CD4-positive, alpha-beta memory T cell (primary cell): ENCODE results near the gene RSAD1. TPM values are rescaled to one million over a fixed set of nuclear protein-coding genes. Genes with fewer than 3 reads are reported as not detected.

ENCODE experiments used
- CTCF ChIA-PET: fragments of 350-600 bp; sonication (Branson Sonifier 250); formaldehyde crosslinking; loops from one replicate; lab custom pipeline; 2021; ENCODE audit warnings: inconsistent platforms; ENCODE audit not compliant: partially characterized antibody; lab: Charles Lee
- POLR2A ChIA-PET: fragments of 350-600 bp; sonication (Branson Sonifier 250); formaldehyde crosslinking; loops from one replicate; lab custom pipeline; 2021; ENCODE audit not compliant: partially characterized antibody; lab: Charles Lee
- DNase-seq, 5 donors: peaks; one replicate each; pipeline versions ENCODE4 v3.0.0 to v3.0.0-alpha.2; 2020 to 2022; ENCODE audit warnings: mixed read lengths in 1 of 5
- H3K27ac ChIP-seq: one replicate; pipeline ENCODE4 v1.7.0; 2013; ENCODE audit warnings: low read depth, low read length
- H3K27me3 ChIP-seq: 2 replicates; pipeline ENCODE4 v1.7.0; 2013; ENCODE audit warnings: mild to moderate bottlenecking, low read length, moderate library complexity; ENCODE audit not compliant: insufficient read depth
- H3K36me3 ChIP-seq: 2 replicates; pipeline ENCODE4 v1.7.0; 2013; ENCODE audit warnings: mild to moderate bottlenecking, low read length, moderate library complexity; ENCODE audit not compliant: insufficient read depth
- H3K4me1 ChIP-seq: 2 replicates; pipeline ENCODE4 v1.7.0; 2013; ENCODE audit warnings: mild to moderate bottlenecking, low read length, moderate library complexity; ENCODE audit not compliant: insufficient read depth
- H3K4me3 ChIP-seq, 2 donors: one replicate each; pipeline ENCODE4 v1.7.0; 2013; ENCODE audit warnings: low read length in 2 of 2, mild to moderate bottlenecking in 1 of 2
- H3K9me3 ChIP-seq, 2 donors: one replicate each; pipeline ENCODE4 v1.7.0; 2013; ENCODE audit warnings: low read length in 2 of 2, control low read depth in 1 of 2; ENCODE audit not compliant: control insufficient read depth in 1 of 2
- H3K27ac Mint-ChIP-seq, 7 donors: one replicate each; pipeline ENCODE4 v1.8.0; 2020 to 2021; ENCODE audit warnings: mixed read lengths in 7 of 7, mild to moderate bottlenecking in 6 of 7, inconsistent platforms in 3 of 7, moderate library complexity in 3 of 7
- H3K27me3 Mint-ChIP-seq, 2 donors: one replicate each; pipeline ENCODE4 v1.8.0; 2020 to 2021; ENCODE audit warnings: mixed read lengths in 2 of 2
- H3K36me3 Mint-ChIP-seq, 2 donors: one replicate each; pipeline ENCODE4 v1.8.0; 2020 to 2021; ENCODE audit warnings: mixed read lengths in 2 of 2, inconsistent platforms in 1 of 2, mild to moderate bottlenecking in 1 of 2
- H3K4me1 Mint-ChIP-seq, 4 donors: one replicate each; pipeline ENCODE4 v1.8.0; 2020 to 2021; ENCODE audit warnings: mixed read lengths in 4 of 4, mild to moderate bottlenecking in 1 of 4
- H3K4me3 Mint-ChIP-seq, 8 donors: one replicate each; pipeline ENCODE4 v1.8.0; 2020 to 2021; ENCODE audit warnings: mixed read lengths in 8 of 8, mild to moderate bottlenecking in 7 of 8, moderate library complexity in 6 of 8, inconsistent platforms in 3 of 8
- H3K9me3 Mint-ChIP-seq, 8 donors: one replicate each; pipeline ENCODE4 v1.8.0; 2020 to 2021; ENCODE audit warnings: mixed read lengths in 8 of 8, mild to moderate bottlenecking in 5 of 8, inconsistent platforms in 3 of 8, moderate library complexity in 1 of 8
- intact Hi-C: fragments of 100-400 bp; cut with micrococcal nuclease; formaldehyde crosslinking; loops from one replicate; pipeline ENCODE4 v1.15.1; 2023
- polyA plus RNA-seq, 2 donors: library from polyadenylated mRNA; unstranded; fragments of 300-500 nt; fragmentation: Illumina TruSeq; gene quantifications; one replicate each; pipeline ENCODE4 v1.2.3, GENCODE V29; 2021
- total RNA-seq, 2 experiments: library from RNA; stranded (reverse); gene quantifications; one replicate each; pipeline ENCODE4 v1.2.3, GENCODE V29; 2021

The RSAD1 gene
- total and polyA plus RNA-seq, 4 experiments from 2014 or later: 58.3 to 86.0 (median 77.0) TPM

DNA sequence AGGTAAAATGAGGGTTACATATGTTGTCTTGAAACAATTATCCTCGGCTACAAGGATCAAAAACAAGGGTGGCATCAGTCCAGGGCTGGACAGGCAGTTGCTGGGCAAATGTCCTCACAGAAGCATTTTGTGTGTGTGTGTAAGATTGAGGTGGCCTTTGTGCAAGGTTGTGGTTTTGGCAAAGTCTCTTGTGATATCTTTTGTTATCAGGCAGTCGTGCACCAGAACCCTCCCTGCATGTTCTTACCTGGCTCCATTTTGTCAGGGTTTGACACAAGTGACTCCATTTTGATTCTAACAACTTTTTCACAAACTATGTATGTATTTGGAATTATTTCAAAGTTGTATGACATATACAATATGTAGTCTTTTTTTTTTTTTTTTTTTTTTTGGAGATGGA is 30.0 kb upstream of the RSAD1 start:
- Mint-ChIP-seq H3K36me3 (peaks cover 4 to 5% of the 10 kb centered on the region in 2 donors), H3K4me3 (no peak overlapping the region), H3K27ac (peak overlapping the region in 1 of 7 donors; percentile 53), H3K4me1 (peaks cover 0 to 3% (median 0%) of the 10 kb centered on the region in 4 donors), H3K27me3 (no peaks in the 10 kb centered on the region), H3K9me3 (no peaks in the 10 kb centered on the region)
- Histone ChIP-seq H3K27me3 (no peaks in the 10 kb centered on the region), H3K4me1 (no peaks in the 10 kb centered on the region), H3K9me3 (no peaks in the 10 kb centered on the region), H3K36me3 (no peaks in the 10 kb centered on the region), H3K4me3 (no peak overlapping the region), H3K27ac (no peak overlapping the region)
- CTCF ChIA-PET: no interaction called here
- intact Hi-C loops: no loop called here
- POLR2A ChIA-PET: no interaction called here
- DNase-seq: no peak

GRCh38 chr17:50451943-50452629 is 26.6 kb upstream of the RSAD1 start:
- Histone ChIP-seq H3K9me3 (no peaks in the 10 kb centered on the region), H3K27me3 (no peaks in the 10 kb centered on the region), H3K4me1 (no peaks in the 10 kb centered on the region), H3K36me3 (no peaks in the 10 kb centered on the region), H3K4me3 (no peak overlapping the region), H3K27ac (no peak overlapping the region)
- Mint-ChIP-seq H3K9me3 (no peaks in the 10 kb centered on the region), H3K27me3 (no peaks in the 10 kb centered on the region), H3K4me3 (no peak overlapping the region), H3K36me3 (peaks cover 5 to 8% of the 10 kb centered on the region in 2 donors), H3K4me1 (peaks cover 0 to 3% (median 0%) of the 10 kb centered on the region in 4 donors), H3K27ac (peak overlapping the region in 1 of 7 donors; percentile 25)
- no peak for DNase-seq
- POLR2A ChIA-PET: no interaction called here
- CTCF ChIA-PET: no interaction called here
- intact Hi-C loops: no loop called here

GRCh38 chr17:50452630-50453300 is 25.9 kb upstream of the RSAD1 start:
- ChIA-PET POLR2A (no interaction called here), CTCF (interaction anchor here (1.1 kb wide), 1 partner anchor 55 kb away, joined by 3 read pairs; the partner anchor contains the start of gene LRRC59)
- H3K4me3 Mint-ChIP-seq: no peak overlapping the region
- Histone ChIP-seq H3K27ac (no peak overlapping the region), H3K4me1 (no peaks in the 10 kb centered on the region), H3K36me3 (no peaks in the 10 kb centered on the region), H3K9me3 (no peaks in the 10 kb centered on the region), H3K4me3 (no peak overlapping the region), H3K27me3 (no peaks in the 10 kb centered on the region)
- no peak for DNase-seq
- no peaks in the 10 kb centered on the region for H3K27me3 Mint-ChIP-seq
- intact Hi-C loops: no loop called here
- peaks cover 0 to 3% (median 0%) of the 10 kb centered on the region in 4 donors for H3K4me1 Mint-ChIP-seq
- peaks cover 5 to 8% of the 10 kb centered on the region in 2 donors for H3K36me3 Mint-ChIP-seq
- H3K27ac Mint-ChIP-seq: peak overlapping the region in 1 of 7 donors; percentile 25
- no peaks in the 10 kb centered on the region for H3K9me3 Mint-ChIP-seq

- intact Hi-C loops: no loop called here
- POLR2A ChIA-PET: no interaction called here
- DNase-seq: no peak
Observed at GRCh38 chr17:50453901-50454300, 24.8 kb upstream of the RSAD1 start.

GRCh38 chr17:50457621-50458020 is 21.0 kb upstream of the RSAD1 start:
- no peaks in the 10 kb centered on the region for H3K9me3 Mint-ChIP-seq
- intact Hi-C loops: no loop called here
- no peaks in the 10 kb centered on the region for H3K36me3 ChIP-seq
- ChIA-PET POLR2A (no interaction called here), CTCF (no interaction called here)
- no peak overlapping the region for H3K4me3 ChIP-seq
- no peaks in the 10 kb centered on the region for H3K4me1 ChIP-seq
- H3K27me3 Mint-ChIP-seq: no peaks in the 10 kb centered on the region
- H3K27ac ChIP-seq: no peak overlapping the region
- peaks cover 0 to 5% (median 0%) of the 10 kb centered on the region in 4 donors for H3K4me1 Mint-ChIP-seq
- DNase-seq: no peak
- H3K27ac Mint-ChIP-seq: no peak overlapping the region
- peaks cover 0 to 5% of the 10 kb centered on the region in 2 donors for H3K36me3 Mint-ChIP-seq
- no peak overlapping the region for H3K4me3 Mint-ChIP-seq
- H3K9me3 ChIP-seq: no peaks in the 10 kb centered on the region
- H3K27me3 ChIP-seq: no peaks in the 10 kb centered on the region

More at GRCh38 chr17:50453901-50454300, 24.8 kb upstream of the RSAD1 start:
- Histone ChIP-seq H3K9me3 (no peaks in the 10 kb centered on the region), H3K4me1 (no peaks in the 10 kb centered on the region), H3K27ac (no peak overlapping the region), H3K27me3 (no peaks in the 10 kb centered on the region), H3K36me3 (no peaks in the 10 kb centered on the region), H3K4me3 (no peak overlapping the region)
- H3K9me3 Mint-ChIP-seq: no peaks in the 10 kb centered on the region
- no peaks in the 10 kb centered on the region for H3K27me3 Mint-ChIP-seq
- no peak overlapping the region for H3K4me3 Mint-ChIP-seq
- no peak overlapping the region for H3K27ac Mint-ChIP-seq
- H3K36me3 Mint-ChIP-seq: peaks cover 5 to 8% of the 10 kb centered on the region in 2 donors
- no peaks in the 10 kb centered on the region for H3K4me1 Mint-ChIP-seq
- CTCF ChIA-PET: interaction anchor here (1.1 kb wide), 1 partner anchor 56 kb away, joined by 3 read pairs; the partner anchor contains the start of gene LRRC59

GRCh38 chr17:50458270-50458669 is 20.4 kb upstream of the RSAD1 start:
- DNase-seq: no peak
- intact Hi-C loops: no loop called here
- no peak overlapping the region for H3K27ac ChIP-seq
- no peaks in the 10 kb centered on the region for H3K27me3 ChIP-seq
- peaks cover 0 to 5% (median 0%) of the 10 kb centered on the region in 4 donors for H3K4me1 Mint-ChIP-seq
- no peaks in the 10 kb centered on the region for H3K27me3 Mint-ChIP-seq
- no peaks in the 10 kb centered on the region for H3K9me3 ChIP-seq
- peaks cover 0 to 5% of the 10 kb centered on the region in 2 donors for H3K36me3 Mint-ChIP-seq
- H3K4me1 ChIP-seq: no peaks in the 10 kb centered on the region
- H3K4me3 Mint-ChIP-seq: no peak overlapping the region
- H3K27ac Mint-ChIP-seq: peak overlapping the region in 1 of 7 donors; percentile 2
- no peak overlapping the region for H3K4me3 ChIP-seq
- H3K9me3 Mint-ChIP-seq: no peaks in the 10 kb centered on the region
- POLR2A ChIA-PET: no interaction called here
- CTCF ChIA-PET: no interaction called here
- H3K36me3 ChIP-seq: no peaks in the 10 kb centered on the region
